Spleen (tissue), 11 donors: ENCODE data around the gene KIF21B. TPM values are rescaled to one million over a fixed set of nuclear protein-coding genes. Genes with fewer than 3 reads are reported as not detected.
A peak's percentile ranks its signal among the peaks of the same experiment; 100 is the strongest.

Experiments
- DNase-seq: peaks from one replicate; pipeline ENCODE4 v3.0.0-alpha.2; 2020
- H3K27ac ChIP-seq, 8 donors: fragments of 200-600 bp; sonication (generic) in 7 of 8; 1 replicate in 4 of 8; 2 replicates in 4 of 8; pipeline versions ENCODE4 v1.5.0 to v1.8.0; 2016 to 2021; ENCODE audit warnings: inconsistent platforms in 4 of 8, mild to moderate bottlenecking in 4 of 8, moderate library complexity in 1 of 8
- H3K27me3 ChIP-seq, 7 donors: fragments of 200-600 bp; sonication (generic) in 6 of 7; replicated peaks in 1 of 7; 1 replicate in 4 of 7; 2 replicates in 3 of 7; pipeline versions ENCODE4 v1.5.0 to v1.8.0; 2016 to 2021; ENCODE audit warnings: inconsistent platforms in 3 of 7, mild to moderate bottlenecking in 1 of 7
- H3K36me3 ChIP-seq, 6 donors: fragments of 200-600 bp; sonication (generic) in 5 of 6; 1 replicate in 4 of 6; 2 replicates in 2 of 6; pipeline versions ENCODE4 v1.5.0 to v1.8.0; 2016 to 2021; ENCODE audit warnings: inconsistent platforms in 2 of 6
- H3K4me1 ChIP-seq, 6 donors: fragments of 200-600 bp; sonication (generic) in 5 of 6; 1 replicate in 3 of 6; 2 replicates in 3 of 6; pipeline versions ENCODE4 v1.5.0 to v1.8.0; 2016 to 2021; ENCODE audit warnings: inconsistent platforms in 3 of 6
- H3K4me3 ChIP-seq, 8 donors: fragments of 200-600 bp; sonication (generic) in 7 of 8; 1 replicate in 4 of 8; 2 replicates in 4 of 8; pipeline versions ENCODE4 v1.5.0 to v1.8.0; 2016 to 2021; ENCODE audit warnings: inconsistent platforms in 4 of 8, mild to moderate bottlenecking in 4 of 8, moderate library complexity in 2 of 8
- H3K9me3 ChIP-seq, 8 donors: fragments of 200-600 bp; sonication (generic) in 7 of 8; 1 replicate in 4 of 8; 2 replicates in 4 of 8; pipeline versions ENCODE4 v1.5.0 to v1.8.0; 2016 to 2021; ENCODE audit warnings: inconsistent platforms in 4 of 8
- POLR2A ChIP-seq, 3 donors: fragments of 450-650 bp; IDR thresholded peaks; one replicate each; pipeline ENCODE4 v1.5.1; 2017; ENCODE audit warnings: antibody characterized with exemption in 3 of 3, mild to moderate bottlenecking in 1 of 3
- POLR2AphosphoS5 ChIP-seq, 3 donors: sonication (generic); formaldehyde crosslinking; IDR thresholded peaks; one replicate each; pipeline ENCODE4 v1.5.1; 2017; ENCODE audit warnings: antibody characterized with exemption in 3 of 3
- WGBS, 5 donors: extraction: QIAGEN DNeasy Blood & Tissue Kit in 3 of 5; methylation state at CpG; one replicate each; pipeline versions ENCODE4 v1.1.5 to v1.1.7; 2013 to 2018; 5-methylcytosine and 5-hydroxymethylcytosine counted together
- intact Hi-C: fragments of 100-400 bp; cut with DNase I; formaldehyde crosslinking; loops from one replicate; pipeline ENCODE4 v1.15.0; 2023; ENCODE audit warnings: low total_unique reads
- polyA plus RNA-seq, 3 donors: library from polyadenylated mRNA; stranded (reverse); fragments of 200-250 nt; gene quantifications; one replicate each; pipeline ENCODE4 v1.2.1, GENCODE V29; 2013
- total RNA-seq, 7 donors: library from RNA; depleted of rRNA in 3 of 7; stranded (reverse); fragments of >200 nt in 3 of 7; fragmentation: NEBNext Ultra II Directional in 4 of 7; extraction: Animal tissue kit (Norgen Biotek cat#: 25700) in 4 of 7; gene quantifications; one replicate each; pipeline versions ENCODE4 v1.1.0 to v1.2.1, GENCODE V29; 2016 to 2021
- TF ChIP-seq, protein P1 (sequence below), 11 experiments: fragments of 200-600 bp in 7 of 11; fragments of 450-650 bp in 4 of 11; sonication (generic) in 4 of 11; IDR thresholded peaks in 8 of 11; conservative IDR thresholded peaks in 3 of 11; 1 replicate in 7 of 11; 2 replicates in 4 of 11; pipeline versions ENCODE4 v1.4.0 to v1.8.0; 2016 to 2021; ENCODE audit warnings: antibody characterized with exemption in 11 of 11, inconsistent platforms in 4 of 11, mild to moderate bottlenecking in 1 of 11
- donor health status: healthy with polysubstance abuse.
- donor health status: DM: no; HTN: no; CAD: no; lungs with moderate emphysema.
- donor health status: DM: no; HTN: no; CAD: no.
- donor health status: Bipolar disorder and iron deficiency.
- donor health status: healthy.
- donor health status: DM: no; HTN: no; CAD: no.
- donor health status: DM: yes; HTN: yes; CAD: no.

Gene KIF21B
- total and polyA plus RNA-seq, 10 donors: 3.0 to 49.0 (median 28.1) TPM

DNA sequence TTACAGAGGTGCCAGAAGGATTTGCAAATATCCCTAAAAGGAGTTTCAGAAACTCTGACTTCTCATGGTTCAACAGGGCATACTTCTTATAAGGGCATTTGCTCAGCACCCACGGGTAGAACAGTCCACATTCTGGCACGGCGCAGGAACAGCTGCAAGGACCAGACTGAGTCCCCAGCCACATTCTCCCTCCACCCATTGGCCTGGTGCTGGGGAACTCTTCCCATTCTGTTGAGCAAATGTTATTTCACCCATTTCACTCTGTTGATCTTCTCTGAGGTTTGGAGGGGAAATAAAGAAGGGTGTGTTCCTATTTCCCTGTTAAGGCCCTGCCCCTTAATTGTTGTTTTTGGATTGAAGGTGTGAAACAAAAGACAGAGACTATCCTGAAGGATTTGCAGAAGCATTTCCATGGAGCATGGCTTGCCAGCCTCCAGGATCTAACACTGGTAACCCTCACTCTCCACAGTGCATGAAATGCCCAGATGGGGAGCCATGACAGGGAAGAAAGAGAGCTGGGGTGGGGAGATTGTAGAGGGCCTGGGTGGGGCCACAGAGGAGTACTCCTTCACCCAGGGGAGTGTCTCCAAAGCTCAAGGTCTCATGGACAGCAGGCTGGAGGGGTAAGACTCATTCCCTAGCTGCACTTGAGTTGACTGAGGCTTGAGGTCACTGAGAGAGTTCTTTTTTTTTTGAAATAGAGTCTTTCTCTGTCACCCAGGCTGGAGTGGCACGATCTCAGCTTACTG, 93.8 kb downstream of the KIF21B start:
- H3K9me3 ChIP-seq: peaks cover 0 to 10% (median 0%) of the 10 kb centered on the region in 8 donors
- 83 to 91% (median 86%) methylated on average over 4 of the region's 4 CpGs for WGBS, 5 donors

GRCh38 chr1:200925831-200926230, 97.7 kb downstream of the KIF21B start:
- no peaks in the 10 kb centered on the region for H3K4me1 ChIP-seq
- no peak for DNase-seq
- no peak overlapping the region for H3K27ac ChIP-seq
- H3K36me3 ChIP-seq: no peaks in the 10 kb centered on the region
- TF ChIP-seq POLR2AphosphoS5 (IDR thresholded peaks at IDR 0.05): no peak
- TF ChIP-seq POLR2A (IDR thresholded peaks at IDR 0.05): no peak
- TF ChIP-seq, protein P1, sequence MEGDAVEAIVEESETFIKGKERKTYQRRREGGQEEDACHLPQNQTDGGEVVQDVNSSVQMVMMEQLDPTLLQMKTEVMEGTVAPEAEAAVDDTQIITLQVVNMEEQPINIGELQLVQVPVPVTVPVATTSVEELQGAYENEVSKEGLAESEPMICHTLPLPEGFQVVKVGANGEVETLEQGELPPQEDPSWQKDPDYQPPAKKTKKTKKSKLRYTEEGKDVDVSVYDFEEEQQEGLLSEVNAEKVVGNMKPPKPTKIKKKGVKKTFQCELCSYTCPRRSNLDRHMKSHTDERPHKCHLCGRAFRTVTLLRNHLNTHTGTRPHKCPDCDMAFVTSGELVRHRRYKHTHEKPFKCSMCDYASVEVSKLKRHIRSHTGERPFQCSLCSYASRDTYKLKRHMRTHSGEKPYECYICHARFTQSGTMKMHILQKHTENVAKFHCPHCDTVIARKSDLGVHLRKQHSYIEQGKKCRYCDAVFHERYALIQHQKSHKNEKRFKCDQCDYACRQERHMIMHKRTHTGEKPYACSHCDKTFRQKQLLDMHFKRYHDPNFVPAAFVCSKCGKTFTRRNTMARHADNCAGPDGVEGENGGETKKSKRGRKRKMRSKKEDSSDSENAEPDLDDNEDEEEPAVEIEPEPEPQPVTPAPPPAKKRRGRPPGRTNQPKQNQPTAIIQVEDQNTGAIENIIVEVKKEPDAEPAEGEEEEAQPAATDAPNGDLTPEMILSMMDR (IDR thresholded peaks at IDR 0.05 in 8 of 11, conservative IDR thresholded peaks at IDR 0.05 in 3 of 11): no peak
- WGBS, 5 donors: 50 to 60% (median 58%) methylated on average over 4 of the region's 4 CpGs
- intact Hi-C loops: no loop called here
- H3K9me3 ChIP-seq: no peaks in the 10 kb centered on the region
- H3K27me3 ChIP-seq: no peaks in the 10 kb centered on the region
- H3K4me3 ChIP-seq: no peak overlapping the region

More for the DNA sequence above, 93.8 kb downstream of the KIF21B start:
- TF ChIP-seq POLR2AphosphoS5 (IDR thresholded peaks at IDR 0.05) (no peak), POLR2A (IDR thresholded peaks at IDR 0.05) (no peak)
- TF ChIP-seq, protein P1 (IDR thresholded peaks at IDR 0.05 in 8 of 11, conservative IDR thresholded peaks at IDR 0.05 in 3 of 11): no peak
- Histone ChIP-seq H3K27me3 (no peaks in the 10 kb centered on the region), H3K4me3 (no peak overlapping the region), H3K27ac (no peak overlapping the region), H3K36me3 (no peaks in the 10 kb centered on the region), H3K4me1 (no peaks in the 10 kb centered on the region)
- DNase-seq: peak; percentile 20
- intact Hi-C loops: no loop called here

DNA sequence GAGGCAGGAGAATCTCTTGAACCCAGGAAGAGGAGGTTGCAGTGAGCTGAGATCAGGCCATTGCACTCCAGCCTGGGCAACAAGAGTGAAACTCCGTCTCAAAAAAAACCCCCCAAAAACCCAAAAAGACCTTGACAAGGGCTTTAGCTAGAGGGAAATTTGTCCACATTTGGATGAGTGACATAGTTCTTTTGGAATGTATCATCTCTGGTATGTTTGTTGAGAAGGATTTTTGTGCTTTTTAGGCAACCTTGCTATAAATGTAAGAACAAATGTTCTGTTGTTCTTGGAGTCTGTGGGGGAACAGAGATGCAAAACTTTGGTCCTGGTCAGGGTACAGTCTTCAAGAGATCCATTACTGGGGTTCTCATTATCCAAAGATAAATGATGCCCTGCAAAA, 99.9 kb downstream of the KIF21B start:
- H3K36me3 ChIP-seq: no peaks in the 10 kb centered on the region
- H3K27me3 ChIP-seq: no peaks in the 10 kb centered on the region
- H3K9me3 ChIP-seq: no peaks in the 10 kb centered on the region
- WGBS, 5 donors: 77 to 93% (median 87%) methylated on average over 1 of the region's 1 CpG
- intact Hi-C loops: no loop called here
- H3K4me1 ChIP-seq: no peaks in the 10 kb centered on the region
- DNase-seq: peak; percentile 13
- no peak overlapping the region for H3K27ac ChIP-seq
- no peak for TF ChIP-seq POLR2A (IDR thresholded peaks at IDR 0.05)
- TF ChIP-seq POLR2AphosphoS5 (IDR thresholded peaks at IDR 0.05): no peak
- TF ChIP-seq, protein P1 (IDR thresholded peaks at IDR 0.05 in 8 of 11, conservative IDR thresholded peaks at IDR 0.05 in 3 of 11): no peak
- no peak overlapping the region for H3K4me3 ChIP-seq

- DNase-seq: peak; percentile 32
- 31 to 79% (median 43%) methylated on average over 2 of the region's 2 CpGs for WGBS, 5 donors
- H3K27me3 ChIP-seq: no peaks in the 10 kb centered on the region
- TF ChIP-seq POLR2A (IDR thresholded peaks at IDR 0.05) (no peak), POLR2AphosphoS5 (IDR thresholded peaks at IDR 0.05) (no peak)
- TF ChIP-seq, protein P1 (IDR thresholded peaks at IDR 0.05 in 8 of 11, conservative IDR thresholded peaks at IDR 0.05 in 3 of 11): no peak
- H3K4me3 ChIP-seq: no peak overlapping the region
- H3K4me1 ChIP-seq: no peaks in the 10 kb centered on the region
- intact Hi-C loops: no loop called here
- no peaks in the 10 kb centered on the region for H3K36me3 ChIP-seq
- no peak overlapping the region for H3K27ac ChIP-seq
- H3K9me3 ChIP-seq: no peaks in the 10 kb centered on the region
These were observed 101.1 kb downstream of the KIF21B start for GRCh38 chr1:200922406-200922805.
